HL-60/S4 treated with phorbol 12-myristate 13-acetate at 8.2 ng/mL for 4 days and 3 days (cell line): Measurements from ENCODE around the gene CCDC43.
"Not testable (repeated sequence)": the region's sequence is repeated elsewhere in the genome, so short reads cannot be mapped to it uniquely, and the experiment has no call there.

ENCODE experiments used
- in situ Hi-C: fragments of 300-500 bp; cut with MboI; formaldehyde crosslinking; loops from 2 replicates; pipeline ENCODE4 v1.15.0; 2022; ENCODE audit warnings: low sequenced_read_pairs

Gene CCDC43

DNA sequence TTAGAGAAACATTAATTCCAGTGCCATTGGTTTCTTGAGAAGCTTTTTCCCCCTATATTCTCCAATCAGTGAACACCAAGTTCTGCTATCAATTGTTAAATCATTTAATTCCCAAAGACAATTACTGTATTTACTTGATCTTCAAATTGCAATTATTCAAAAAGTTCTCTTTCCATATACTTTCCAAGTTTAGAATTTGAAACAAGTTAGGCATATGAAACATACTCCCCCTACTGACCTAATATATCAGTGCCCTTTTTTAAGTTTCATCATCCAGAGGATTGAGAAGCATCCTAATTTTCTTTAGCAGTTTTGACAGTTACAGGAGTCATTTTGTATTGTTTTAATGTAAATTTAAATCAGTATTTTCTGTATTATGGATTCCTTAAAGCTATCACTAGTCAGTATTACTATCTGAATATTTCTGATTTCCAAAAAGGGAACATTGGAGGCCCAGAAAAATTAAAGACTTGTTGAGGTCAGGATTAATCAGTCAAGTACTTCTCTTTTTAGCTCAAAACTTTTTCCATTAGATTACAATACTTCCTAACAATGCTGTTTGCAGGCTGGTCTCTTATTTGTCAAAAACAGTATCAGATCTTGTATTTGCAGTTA is 17.0 kb downstream of the CCDC43 start:
- in situ Hi-C loops = no loop called here

DNA sequence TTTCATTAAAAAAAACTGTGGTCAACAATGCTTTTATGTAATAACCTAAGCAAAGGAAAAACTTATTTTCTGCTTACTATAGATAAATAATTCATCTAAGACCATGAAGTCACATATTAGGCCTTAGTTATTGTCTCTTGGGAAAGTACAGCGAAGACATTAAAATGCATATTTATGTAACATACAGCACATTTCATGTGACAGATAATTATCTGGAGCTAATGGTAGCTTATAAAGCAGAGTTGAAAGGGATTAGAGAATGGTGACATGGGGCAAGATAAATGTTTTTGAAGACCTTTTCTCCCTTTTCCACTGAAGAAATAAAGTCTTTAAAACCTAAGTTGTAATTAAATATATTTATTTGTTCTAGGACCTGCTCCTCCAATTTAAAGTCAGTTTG is 23.6 kb downstream of the CCDC43 start:
- in situ Hi-C loops = no loop called here

DNA sequence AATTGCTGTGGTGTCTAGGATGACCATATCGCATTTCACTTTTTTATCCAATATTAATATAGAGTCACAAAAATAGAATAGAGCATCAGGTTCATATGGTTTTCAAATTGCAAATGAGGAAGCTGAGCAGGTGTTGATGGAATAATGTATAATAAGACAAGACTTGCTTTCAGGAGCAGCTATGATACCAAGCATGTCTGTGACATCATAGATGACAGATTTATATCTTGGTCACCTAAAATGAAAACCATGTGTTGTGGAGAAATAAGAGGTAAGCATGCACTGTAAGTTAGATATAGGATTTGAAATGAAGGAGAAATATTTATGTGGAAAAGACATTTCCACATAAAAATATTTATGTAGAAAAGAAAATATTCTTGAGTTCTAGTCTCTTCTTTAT is 24.7 kb downstream of the CCDC43 start:
- in situ Hi-C loops = no loop called here

DNA sequence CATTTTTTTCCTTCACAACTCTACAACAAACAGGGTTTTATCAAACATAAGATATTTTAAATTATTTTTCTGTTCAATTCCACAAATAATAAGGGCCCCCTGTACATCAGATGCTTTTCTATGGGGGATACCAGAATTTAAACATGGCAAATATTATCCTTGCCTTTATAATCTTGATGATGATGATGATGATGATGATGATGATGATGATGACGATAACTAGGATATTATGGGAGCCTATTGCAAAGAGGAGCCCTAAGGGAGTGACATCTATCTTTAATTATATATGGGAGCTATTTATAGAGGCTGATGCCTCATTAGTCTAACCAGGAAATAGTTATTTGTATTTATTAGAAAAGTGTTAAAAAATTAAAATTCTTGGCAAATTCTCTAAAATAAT is 26.5 kb downstream of the CCDC43 start:
- in situ Hi-C loops = no loop called here

DNA sequence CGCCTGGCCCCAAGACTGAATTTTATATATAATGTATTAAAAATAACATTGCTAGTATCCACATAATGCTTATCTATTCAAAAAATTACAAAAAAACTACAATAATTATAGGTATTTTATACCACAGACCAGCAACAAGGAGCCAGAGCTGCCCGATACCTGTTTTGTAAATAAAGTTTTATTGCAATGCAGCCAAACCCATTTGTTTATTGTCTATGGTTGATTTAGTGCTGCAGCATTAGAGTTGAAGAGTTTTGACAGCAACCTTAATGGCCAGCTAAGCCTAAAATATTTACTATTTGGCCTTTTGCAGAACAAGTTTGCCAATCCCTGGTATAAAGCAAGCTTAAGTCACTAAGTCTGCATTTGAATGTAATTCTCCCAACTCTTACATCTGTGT is 27.7 kb downstream of the CCDC43 start:
- in situ Hi-C loops = no loop called here

DNA sequence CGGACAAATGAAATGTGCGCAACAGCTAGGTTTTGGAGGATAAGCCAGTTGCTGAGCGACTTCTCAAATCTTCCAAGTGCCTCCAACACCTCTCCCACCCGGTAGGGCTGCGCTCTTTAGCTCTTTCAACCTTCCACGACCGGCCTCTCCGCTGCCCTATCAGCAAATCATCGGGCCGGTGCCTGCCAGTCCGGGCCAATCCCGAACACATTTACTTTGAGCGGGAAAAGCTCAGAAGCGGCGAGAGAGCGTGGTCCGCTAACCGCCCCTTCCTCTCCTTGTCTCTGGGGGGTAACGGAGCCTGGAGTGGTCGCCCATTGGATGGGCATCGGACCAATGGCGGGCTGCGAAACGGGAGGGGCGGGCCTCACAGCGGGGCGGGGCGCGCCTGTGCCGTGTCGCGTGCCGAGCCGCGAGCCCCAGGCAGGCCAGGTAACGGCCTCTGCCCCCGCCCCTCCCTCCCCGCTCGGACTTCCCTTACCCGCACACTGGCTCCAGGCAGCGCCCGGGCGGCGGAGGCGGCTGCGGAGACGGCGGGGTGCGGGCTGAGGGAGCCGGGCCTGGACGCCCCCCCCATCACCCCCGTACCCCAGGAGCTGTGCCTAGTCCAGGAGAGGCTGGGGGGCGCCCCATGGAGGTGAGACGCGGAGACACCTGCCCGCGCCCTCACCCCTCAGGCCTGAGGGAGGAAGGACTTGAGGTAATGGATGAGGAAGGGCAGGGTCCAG is 33.4 kb downstream of the CCDC43 start, which contains the start of gene MEIOC:
TSS of gene MEIOC (plus strand) at position 486 of the 728 bp plus-strand sequence. CDS start at position 632, 146 bp downstream.
- in situ Hi-C loops = no loop called here

DNA sequence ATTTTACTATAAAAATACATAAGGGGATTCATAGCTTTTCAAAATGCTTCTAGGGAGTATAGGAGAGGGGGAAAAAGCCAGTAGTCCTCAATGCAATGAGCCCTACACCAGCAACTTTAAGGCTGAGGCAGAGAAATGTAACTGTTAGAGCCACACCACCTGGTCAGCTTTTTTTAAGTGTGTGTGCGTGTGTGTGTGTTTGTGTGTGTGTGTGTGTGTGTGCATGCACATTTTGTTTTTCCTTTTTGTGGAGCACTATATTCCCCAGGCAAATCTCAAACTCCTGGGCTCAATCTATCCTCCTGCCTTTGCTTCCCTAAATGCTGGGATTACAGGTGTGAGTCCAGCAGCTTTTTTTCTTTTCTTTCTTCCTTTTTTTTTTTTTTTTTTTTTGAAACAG is 35.6 kb downstream of the CCDC43 start:
- in situ Hi-C loops = no loop called here

DNA sequence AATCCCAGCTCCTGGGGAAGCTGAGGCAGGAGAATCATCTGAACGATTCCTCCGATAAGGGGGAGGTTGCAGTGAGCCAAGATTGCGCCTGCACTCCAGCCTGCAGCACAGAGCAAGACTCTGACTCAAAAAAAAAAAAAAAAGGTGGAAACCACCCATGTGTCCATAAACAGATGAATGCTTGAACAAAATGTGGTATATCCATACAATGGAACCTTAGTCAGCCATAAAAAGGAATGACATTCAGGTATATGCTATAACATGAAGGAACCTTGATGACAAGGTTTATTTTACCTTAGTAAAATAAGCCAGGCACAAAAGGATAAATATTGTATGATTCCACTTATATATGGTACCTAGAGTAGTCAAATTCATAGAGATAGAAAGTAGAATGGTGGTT is 36.2 kb downstream of the CCDC43 start:
- in situ Hi-C loops = no loop called here

DNA sequence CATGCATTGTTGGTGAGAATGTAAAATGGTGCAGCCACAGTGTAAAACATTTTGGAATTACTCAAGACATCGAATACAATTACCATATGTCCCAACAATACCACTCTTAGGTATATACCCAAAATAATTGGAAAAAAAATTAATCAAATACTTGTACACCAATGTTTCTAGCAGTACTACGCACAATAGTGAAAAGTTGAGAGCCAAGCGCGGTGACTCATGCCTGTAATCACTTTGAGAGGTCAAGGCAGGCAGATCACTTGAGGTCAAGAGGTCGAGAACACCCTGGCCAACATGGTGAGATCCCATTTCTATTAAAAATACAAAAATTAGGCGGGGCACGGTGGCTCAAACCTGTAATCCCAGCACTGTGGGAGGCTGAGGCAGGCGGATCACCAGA is 36.8 kb downstream of the CCDC43 start:
- in situ Hi-C loops = no loop called here

DNA sequence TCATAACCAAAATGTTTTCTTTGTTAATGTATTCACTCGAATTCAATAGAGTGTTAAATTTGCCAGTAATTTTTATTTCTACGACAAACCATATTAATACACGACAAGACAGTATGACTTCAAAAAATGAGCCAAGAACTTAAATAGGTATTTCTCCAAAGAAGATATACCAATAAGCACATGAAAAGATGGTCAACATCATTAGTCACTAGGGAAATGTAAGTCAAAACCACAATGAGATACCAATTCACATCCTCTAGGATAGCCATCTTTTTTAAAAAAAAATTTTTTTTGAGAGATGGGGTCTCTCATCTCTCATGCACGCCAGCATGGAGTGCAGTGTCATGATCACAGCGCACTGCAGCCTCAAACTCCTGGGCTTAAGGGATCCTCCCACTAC is 38.3 kb downstream of the CCDC43 start:
- in situ Hi-C loops = no loop called here

DNA sequence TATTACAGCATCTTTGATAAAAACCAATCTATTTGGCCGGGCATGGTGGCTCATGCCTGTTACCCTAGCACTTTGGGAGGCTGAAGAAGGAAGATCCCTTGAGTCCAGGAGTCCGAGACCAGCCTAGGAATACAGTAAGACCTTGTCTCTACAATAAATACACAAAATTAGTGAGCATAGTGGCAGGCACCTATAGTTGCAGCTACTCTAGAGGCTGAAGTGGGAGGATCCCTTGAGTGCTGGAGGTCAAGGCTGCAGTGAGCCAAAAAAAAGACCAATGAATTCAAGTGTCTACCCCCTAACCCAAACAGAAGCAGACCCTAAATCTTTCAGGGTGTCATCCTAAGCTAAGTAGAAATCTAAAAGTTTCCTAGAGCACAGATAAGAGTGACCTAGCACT is 40.6 kb downstream of the CCDC43 start:
- in situ Hi-C loops = no loop called here

DNA sequence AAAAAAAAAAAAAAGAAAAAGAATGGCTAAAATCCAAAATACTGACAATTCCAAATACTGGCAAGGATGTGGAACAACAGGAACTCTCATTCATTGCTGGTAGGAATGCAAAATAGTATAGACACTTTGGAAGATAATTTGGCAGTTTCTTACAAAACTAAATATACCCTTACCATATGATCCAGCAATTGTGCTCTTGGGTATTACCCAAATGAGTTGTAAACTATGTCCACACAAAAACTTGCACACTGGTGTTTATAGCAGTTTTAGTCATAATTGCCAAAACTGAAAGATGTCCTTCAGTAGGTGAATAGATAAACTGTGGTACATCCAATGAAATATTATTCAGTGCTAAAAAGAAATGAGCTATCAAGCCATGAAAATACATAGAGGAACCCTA is 41.8 kb downstream of the CCDC43 start:
- in situ Hi-C loops = no loop called here

DNA sequence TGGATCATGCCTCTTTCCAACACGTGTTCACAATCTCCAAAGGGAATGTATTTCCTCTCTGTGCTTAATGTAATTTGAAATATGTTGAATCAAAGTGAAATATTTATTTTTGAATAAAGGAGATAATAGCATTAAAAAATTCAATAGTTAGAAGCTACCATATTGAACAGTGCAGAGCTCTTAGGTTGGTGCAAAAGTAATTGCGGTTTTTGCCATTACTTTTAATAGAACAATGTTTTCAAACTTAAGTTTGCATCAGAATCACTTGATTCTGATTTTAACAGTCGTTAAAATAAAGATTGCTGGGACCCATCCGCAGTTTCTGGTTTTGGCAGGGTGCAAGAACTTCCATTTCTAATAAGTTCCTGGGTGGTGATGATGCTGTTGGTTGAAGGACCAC is 43.3 kb downstream of the CCDC43 start:
- in situ Hi-C loops = no loop called here

DNA sequence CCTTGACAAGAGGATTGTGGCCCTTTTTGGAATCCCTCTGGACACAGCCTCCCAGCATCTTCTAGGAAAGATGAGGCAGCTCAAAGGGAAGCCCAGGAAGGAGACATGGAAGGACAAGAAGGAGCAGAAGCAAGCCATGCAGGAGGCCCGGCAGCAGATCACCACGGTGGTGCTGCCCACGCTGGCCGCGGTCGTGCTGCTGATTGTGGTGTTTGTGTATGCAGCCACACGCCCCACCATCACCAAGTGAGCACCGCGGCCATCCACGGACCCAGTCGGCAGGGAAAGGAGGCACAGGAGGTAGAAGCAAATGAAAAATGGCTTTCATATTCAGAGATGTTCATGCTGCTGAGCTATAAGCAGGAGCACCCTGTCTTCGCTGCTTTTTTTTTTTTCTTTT is 44.2 kb downstream of the CCDC43 start:
- in situ Hi-C loops = no loop called here

DNA sequence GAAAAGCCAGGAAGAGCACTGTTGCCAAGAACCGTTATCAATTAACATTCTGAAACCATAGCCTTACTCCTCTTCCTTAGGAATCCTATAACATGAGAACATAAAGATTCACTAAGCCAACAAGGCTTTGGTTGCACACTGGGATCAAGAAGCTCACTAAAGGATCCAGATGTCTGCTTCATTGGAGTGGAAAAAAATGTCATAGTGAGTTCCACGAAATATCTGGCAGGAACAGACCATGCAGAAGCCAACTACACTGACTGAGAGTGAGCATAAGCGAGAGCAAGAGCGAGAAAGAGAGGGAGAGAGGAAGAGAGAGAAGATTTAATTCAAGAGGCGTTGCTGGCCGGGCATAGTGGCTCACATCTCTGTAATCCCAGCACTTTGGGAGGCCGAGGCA is 46.7 kb downstream of the CCDC43 start:
- in situ Hi-C loops = no loop called here

DNA sequence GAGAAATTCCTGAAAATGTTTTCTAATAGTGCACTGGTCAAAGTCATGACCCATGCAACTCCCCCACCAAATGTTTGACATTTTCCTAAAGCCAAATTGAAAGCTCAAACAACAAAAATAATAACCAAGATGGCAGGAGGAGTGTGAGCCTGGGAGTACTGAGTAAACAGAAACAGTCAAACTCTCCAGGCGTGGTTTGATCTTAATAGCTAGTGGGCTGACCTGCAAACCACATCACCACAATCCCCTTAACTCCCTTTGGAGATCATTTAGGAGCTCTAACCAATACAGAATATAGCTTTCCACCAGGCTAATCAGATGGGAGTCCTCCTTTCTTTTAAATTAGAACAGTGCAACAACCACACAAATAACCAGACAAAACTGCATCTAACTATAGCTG is 52.5 kb downstream of the CCDC43 start:
- in situ Hi-C loops = no loop called here

DNA sequence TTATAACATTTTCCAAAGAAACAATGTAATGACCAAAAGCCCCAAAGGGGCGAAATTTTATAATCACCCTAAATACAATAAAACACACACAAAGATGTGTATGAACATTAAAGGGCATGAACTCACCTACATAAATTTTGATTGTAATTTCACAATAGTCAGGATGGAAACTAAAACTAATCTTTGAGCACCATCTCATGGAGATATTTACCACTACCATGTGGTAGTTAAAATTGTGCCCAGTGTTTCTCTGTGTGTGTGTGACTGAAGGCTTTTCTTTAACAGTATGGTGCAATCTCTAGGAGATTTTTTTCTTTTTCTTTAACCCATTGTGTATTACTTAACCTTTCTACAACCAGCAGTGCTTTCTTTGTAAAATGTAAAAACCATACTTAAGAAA is 53.0 kb downstream of the CCDC43 start:
- in situ Hi-C loops = no loop called here

DNA sequence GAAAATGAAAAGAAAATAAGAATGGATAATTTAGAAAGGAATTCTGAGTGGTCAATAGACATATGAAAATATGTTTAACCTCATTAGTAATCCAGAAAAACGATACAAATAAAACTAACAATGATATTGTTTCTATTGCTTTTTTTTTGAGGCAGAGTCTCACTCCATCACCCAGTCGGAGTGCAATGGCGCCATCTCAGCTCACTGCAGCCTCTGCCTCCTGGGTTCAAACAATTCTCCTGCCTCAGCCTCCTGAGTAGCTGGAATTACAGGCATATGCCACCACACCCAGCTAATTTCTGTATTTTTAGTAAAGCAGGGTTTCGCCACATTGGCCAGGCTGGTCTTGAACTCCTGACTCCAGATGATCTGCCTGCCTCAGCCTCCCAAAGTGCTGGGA is 55.2 kb downstream of the CCDC43 start:
- in situ Hi-C loops = not testable (repeated sequence)

DNA sequence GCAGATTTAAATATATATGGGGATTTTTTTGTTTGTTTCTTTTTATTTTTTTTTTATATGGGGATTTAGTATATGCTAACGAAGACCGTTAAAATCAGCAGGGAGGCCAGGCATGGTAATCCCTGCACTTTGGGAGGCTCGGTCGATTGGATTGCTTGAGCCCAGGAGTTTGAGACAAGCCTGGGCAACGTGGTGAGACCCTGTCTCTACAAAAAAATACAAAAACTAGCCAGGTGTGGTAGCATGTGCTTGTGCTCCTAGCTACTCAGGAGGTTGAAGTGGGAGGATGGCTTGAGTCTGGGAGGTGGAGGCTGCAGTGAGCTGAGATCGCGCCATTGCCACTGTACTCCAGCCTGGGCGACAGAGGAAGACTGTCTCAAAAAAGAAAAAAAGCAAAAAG is 55.6 kb downstream of the CCDC43 start:
- in situ Hi-C loops = no loop called here

DNA sequence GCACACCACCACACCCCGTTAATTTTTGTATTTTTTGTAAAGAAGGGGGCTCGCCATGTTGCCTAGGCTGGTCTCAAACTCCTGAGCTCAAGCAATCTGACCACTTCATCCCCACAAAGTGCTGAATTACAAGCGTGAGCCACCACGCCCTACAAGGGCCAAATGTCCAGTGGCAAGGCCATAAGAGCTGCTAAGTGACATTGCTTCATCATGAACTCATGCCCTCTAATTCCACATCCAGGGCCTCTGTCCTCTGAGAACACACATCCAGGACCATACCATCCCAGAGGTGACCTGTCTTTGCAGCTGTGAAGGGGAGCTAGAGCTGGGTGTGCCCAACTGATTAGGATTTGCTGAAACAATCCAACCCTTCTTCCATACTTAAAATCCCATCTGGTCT is 58.9 kb downstream of the CCDC43 start:
- in situ Hi-C loops = no loop called here

DNA sequence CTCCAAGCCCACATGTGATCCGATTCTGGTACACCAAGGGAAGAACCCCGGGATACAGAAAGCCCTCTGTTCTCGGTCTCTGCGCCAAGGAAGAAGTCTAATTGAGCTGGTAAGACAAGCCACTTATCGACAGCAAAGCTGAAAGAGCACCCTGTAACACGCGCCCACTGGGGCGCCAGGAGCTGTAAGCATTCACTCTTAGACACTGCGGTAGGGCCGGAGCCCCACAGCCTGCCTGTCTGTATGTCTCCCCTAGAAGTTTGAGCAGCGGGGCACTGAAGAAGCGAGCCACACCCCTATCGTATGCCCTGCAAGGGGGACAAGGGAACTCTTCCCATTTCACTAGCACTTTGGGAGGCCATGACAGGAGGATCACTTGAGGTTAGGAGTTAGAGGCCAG is 60.3 kb downstream of the CCDC43 start:
- in situ Hi-C loops = no loop called here

DNA sequence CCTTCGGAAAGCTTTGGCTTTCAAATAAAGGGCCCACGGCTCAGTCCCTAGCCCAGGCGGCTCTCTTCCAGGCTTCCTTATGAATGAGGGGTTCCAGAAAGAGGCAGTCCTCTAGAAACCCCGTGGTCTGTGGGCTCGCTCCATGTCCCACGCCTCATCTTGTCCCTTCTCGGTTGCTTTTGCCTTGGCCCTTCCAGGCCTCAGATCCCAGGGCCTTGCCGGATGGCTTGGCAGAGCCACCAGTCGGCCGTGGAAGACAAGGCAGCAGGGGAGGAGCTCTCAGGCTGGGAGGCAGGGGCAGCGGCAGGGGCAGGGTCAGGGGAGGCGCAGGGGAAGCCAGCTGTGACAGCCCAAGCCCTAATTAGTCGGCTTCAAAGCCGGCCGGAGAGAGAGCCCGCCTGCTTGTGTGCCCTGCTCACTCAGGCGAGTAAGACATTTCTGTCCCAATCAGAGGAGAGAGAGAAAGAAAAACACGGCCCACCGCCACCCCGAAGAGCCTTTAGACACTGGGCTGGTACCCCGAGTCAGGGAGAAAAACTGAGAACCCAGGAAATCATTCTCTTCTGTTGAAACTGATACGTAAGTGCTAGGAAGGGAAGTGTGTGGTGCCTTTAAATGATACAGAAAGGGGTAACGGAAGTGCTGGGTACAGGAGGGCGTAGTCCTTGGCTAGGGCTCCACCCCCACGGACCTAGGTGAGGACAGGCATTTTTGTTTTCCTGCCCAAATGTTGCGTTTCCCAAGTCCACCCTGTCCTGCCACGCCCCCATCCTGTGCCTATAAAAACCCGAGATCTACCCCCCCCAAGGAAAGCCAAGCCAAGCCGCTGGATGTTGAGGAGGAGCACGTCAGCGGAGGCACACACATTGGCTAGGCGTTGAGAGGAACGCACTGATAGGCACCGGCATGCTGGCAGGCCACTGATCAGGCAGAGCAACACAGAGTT is 61.1 kb downstream of the CCDC43 start:
- in situ Hi-C loops = no loop called here
